ENCODE results near the gene KDM3B.

- TF ChIP-seq CTCF (IDR thresholded peaks at IDR 0.05), result no peak
- TF ChIP-seq TAF1 (IDR thresholded peaks at IDR 0.05; ENCODE audit: borderline replicate concordance, low read depth, low read length), result no peak
These were observed 118.5 kb downstream of the KDM3B start for GRCh38 chr5:138471052-138471361.

Data from SK-N-SH (cell line).